H1 (cell line): ENCODE measurements around the gene LLGL2. TPM values are rescaled to one million over a fixed set of nuclear protein-coding genes. Genes with fewer than 3 reads are reported as not detected.

Source experiments
- EGR1 ChIP-seq: IDR thresholded peaks from 2 replicates; pipeline ENCODE4 v1.6.1; 2011; ENCODE audit warnings: low read depth, low read length, borderline replicate concordance
- EP300 ChIP-seq, 2 experiments: IDR thresholded peaks; 1 replicate in 1 of 2; 2 replicates in 1 of 2; pipeline ENCODE4 v1.6.1; 2011 to 2012; ENCODE audit warnings: low read depth in 2 of 2, low read length in 2 of 2, mild to moderate bottlenecking in 2 of 2, borderline replicate concordance in 1 of 2, inconsistent platforms in 1 of 2, moderate library complexity in 1 of 2
- JUN ChIP-seq: IDR thresholded peaks from 2 replicates; pipeline ENCODE4 v1.6.1; 2011; ENCODE audit warnings: low read depth, mild to moderate bottlenecking, improper control_type of control experiment, low read length
- PHF8 ChIP-seq: fragments of 200-600 bp; sonication (generic); conservative IDR thresholded peaks from 2 replicates; pipeline ENCODE4 v1.7.1; 2012; ENCODE audit warnings: low read depth, mild to moderate bottlenecking, inconsistent platforms, low read length, moderate library complexity
- RNF2 ChIP-seq: fragments of 200-900, 300-1000 bp; sonication (generic); IDR thresholded peaks from 2 replicates; pipeline ENCODE4 v1.7.1; 2016; ENCODE audit warnings: borderline replicate concordance, low read depth, mild to moderate bottlenecking, antibody characterized with exemption, low read length; ENCODE audit not compliant: poor library complexity, severe bottlenecking; ENCODE audit errors: missing control alignments
- SIRT6 ChIP-seq: IDR thresholded peaks from one replicate; pipeline ENCODE4 v1.7.1; 2012; ENCODE audit warnings: low read length, inconsistent platforms
- polyA plus RNA-seq, 7 experiments: library from polyadenylated mRNA; depleted of rRNA in 3 of 7; stranded (reverse) in 5 of 7; unstranded in 2 of 7; fragments of >200 nt in 5 of 7; fragments of 200-250 nt in 2 of 7; gene quantifications; 1 replicate in 5 of 7; 2 replicates in 1 of 7; 4 replicates in 1 of 7; pipeline versions ENCODE4 v1.2.1 to v1.2.3, GENCODE V29; 2011 to 2013; ENCODE audit warnings: missing spikeins in 2 of 7, mixed read lengths in 2 of 7
- total RNA-seq: library from RNA; stranded (reverse); fragmentation: NEBNext Ultra II Directional; extraction: Animal tissue kit (Norgen Biotek cat#: 25700); gene quantifications from 2 replicates; pipeline ENCODE4 v1.2.1, GENCODE V29; 2021
- TF ChIP-seq, protein P1 (sequence below): IDR thresholded peaks from 2 replicates; pipeline ENCODE4 v1.6.1; 2012; ENCODE audit warnings: inconsistent platforms
- TF ChIP-seq, protein P2 (sequence below), 3 experiments: IDR thresholded peaks; 1 replicate in 2 of 3; 2 replicates in 1 of 3; pipeline versions ENCODE4 v1.5.1 to v1.6.1; 2011; ENCODE audit warnings: low read length in 3 of 3, mild to moderate bottlenecking in 3 of 3, inconsistent platforms in 2 of 3, low read depth in 1 of 3, moderate library complexity in 1 of 3; ENCODE audit not compliant: insufficient read depth in 1 of 3; ENCODE audit errors: control extremely low read depth in 1 of 3

Gene LLGL2
- total and polyA plus RNA-seq, 2 of the 8 experiments (the other 6 are each of a cell fraction or from before 2014, with no cell fraction given): 64.5 to 77.1 TPM

GRCh38 chr17:75549246-75550138 lies 24.0 kb downstream of the LLGL2 start (continued):
- TF ChIP-seq RNF2 (no peak), EGR1 (no peak), PHF8 (0 out of 2 replicates have a peak, but pooled peaks have one; percentile 28), EP300 (IDR thresholded peaks at IDR 0.05; ENCODE audit: borderline replicate concordance in 1 of 2, low read depth in 2 of 2, low read length in 2 of 2) (no peak), JUN (no peak), SIRT6 (no peak)
- TF ChIP-seq, protein P1, sequence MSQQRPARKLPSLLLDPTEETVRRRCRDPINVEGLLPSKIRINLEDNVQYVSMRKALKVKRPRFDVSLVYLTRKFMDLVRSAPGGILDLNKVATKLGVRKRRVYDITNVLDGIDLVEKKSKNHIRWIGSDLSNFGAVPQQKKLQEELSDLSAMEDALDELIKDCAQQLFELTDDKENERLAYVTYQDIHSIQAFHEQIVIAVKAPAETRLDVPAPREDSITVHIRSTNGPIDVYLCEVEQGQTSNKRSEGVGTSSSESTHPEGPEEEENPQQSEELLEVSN: no peak
- TF ChIP-seq, protein P2, sequence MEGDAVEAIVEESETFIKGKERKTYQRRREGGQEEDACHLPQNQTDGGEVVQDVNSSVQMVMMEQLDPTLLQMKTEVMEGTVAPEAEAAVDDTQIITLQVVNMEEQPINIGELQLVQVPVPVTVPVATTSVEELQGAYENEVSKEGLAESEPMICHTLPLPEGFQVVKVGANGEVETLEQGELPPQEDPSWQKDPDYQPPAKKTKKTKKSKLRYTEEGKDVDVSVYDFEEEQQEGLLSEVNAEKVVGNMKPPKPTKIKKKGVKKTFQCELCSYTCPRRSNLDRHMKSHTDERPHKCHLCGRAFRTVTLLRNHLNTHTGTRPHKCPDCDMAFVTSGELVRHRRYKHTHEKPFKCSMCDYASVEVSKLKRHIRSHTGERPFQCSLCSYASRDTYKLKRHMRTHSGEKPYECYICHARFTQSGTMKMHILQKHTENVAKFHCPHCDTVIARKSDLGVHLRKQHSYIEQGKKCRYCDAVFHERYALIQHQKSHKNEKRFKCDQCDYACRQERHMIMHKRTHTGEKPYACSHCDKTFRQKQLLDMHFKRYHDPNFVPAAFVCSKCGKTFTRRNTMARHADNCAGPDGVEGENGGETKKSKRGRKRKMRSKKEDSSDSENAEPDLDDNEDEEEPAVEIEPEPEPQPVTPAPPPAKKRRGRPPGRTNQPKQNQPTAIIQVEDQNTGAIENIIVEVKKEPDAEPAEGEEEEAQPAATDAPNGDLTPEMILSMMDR (IDR thresholded peaks at IDR 0.05; ENCODE audit: control extremely low read depth in 1 of 3, insufficient read depth in 1 of 3, low read depth in 1 of 3, low read length in 3 of 3): peak in 1 of 3 experiments; percentile 6; a peak in 1 of 4 replicates
